Measurements from ENCODE around the gene NCAPD3. TPM values are rescaled to one million over a fixed set of nuclear protein-coding genes. Genes with fewer than 3 reads are reported as not detected.

The NCAPD3 gene
- total RNA-seq, 4 donors from 2014 or later: 6.2 to 9.6 (median 8.8) TPM

DNA sequence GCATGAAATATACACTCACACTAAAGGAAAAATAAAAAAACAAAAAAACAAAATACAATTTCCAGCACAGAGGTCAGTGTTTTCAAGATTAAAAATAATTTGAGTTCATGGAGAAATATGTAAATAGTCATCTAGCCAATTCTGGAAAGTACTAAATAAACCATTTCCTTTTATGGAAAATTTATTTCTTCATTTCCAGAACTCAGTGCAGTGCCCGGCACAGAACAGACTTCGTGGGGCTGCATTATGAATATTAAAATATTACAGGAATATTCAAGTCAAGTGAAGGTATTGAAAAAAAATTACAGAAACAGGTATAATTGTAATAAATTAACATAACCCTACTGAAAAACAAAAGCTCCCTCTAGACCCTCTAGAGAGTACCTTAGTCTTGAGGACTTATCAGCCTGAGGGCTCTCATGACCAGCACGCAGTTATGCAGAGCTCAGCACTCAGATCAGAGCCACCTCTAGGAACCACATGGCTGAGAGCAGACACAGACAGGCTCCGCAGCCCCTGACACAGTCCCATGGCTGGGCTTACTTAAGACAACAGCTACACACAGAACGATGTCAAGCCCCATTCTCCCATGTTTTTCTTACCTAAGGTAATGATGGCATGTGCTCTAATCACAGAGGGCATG, 45.6 kb downstream of the NCAPD3 start:
- intact Hi-C loops (cut with DNase I): no loop called here
- Histone ChIP-seq H3K27me3 (no peaks in the 10 kb centered on the region), H3K36me3 (peaks cover 6 to 82% (median 53%) of the 10 kb centered on the region in 4 donors), H3K4me1 (no peaks in the 10 kb centered on the region), H3K27ac (replicated peaks in 1 of 4) (no peak overlapping the region), H3K9me3 (no peaks in the 10 kb centered on the region), H3K4me3 (no peak overlapping the region)
- DNase-seq (ENCODE audit: extremely low spot score): no peak
- 75% methylated on average over 5 of the region's 5 CpGs for WGBS
- TF ChIP-seq POLR2A (IDR thresholded peaks at IDR 0.05; ENCODE audit: low read depth): no peak
- TF ChIP-seq EP300 (IDR thresholded peaks at IDR 0.05): no peak
- TF ChIP-seq POLR2AphosphoS5 (IDR thresholded peaks at IDR 0.05): no peak
- TF ChIP-seq, protein P1, sequence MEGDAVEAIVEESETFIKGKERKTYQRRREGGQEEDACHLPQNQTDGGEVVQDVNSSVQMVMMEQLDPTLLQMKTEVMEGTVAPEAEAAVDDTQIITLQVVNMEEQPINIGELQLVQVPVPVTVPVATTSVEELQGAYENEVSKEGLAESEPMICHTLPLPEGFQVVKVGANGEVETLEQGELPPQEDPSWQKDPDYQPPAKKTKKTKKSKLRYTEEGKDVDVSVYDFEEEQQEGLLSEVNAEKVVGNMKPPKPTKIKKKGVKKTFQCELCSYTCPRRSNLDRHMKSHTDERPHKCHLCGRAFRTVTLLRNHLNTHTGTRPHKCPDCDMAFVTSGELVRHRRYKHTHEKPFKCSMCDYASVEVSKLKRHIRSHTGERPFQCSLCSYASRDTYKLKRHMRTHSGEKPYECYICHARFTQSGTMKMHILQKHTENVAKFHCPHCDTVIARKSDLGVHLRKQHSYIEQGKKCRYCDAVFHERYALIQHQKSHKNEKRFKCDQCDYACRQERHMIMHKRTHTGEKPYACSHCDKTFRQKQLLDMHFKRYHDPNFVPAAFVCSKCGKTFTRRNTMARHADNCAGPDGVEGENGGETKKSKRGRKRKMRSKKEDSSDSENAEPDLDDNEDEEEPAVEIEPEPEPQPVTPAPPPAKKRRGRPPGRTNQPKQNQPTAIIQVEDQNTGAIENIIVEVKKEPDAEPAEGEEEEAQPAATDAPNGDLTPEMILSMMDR (IDR thresholded peaks at IDR 0.05): no peak

- TF ChIP-seq POLR2AphosphoS5 (IDR thresholded peaks at IDR 0.05) (no peak), POLR2A (IDR thresholded peaks at IDR 0.05; ENCODE audit: low read depth) (no peak), EP300 (IDR thresholded peaks at IDR 0.05) (no peak)
- TF ChIP-seq, protein P1 (IDR thresholded peaks at IDR 0.05): no peak
- Histone ChIP-seq H3K4me3 (no peak overlapping the region), H3K4me1 (no peaks in the 10 kb centered on the region), H3K9me3 (no peaks in the 10 kb centered on the region), H3K27me3 (no peaks in the 10 kb centered on the region), H3K36me3 (peaks cover 6 to 79% (median 56%) of the 10 kb centered on the region in 4 donors), H3K27ac (replicated peaks in 1 of 4) (no peak overlapping the region)
- 96% methylated on average over 13 of the region's 13 CpGs for WGBS
- no peak for DNase-seq (ENCODE audit: extremely low spot score)
- intact Hi-C loops (cut with DNase I): no loop called here
Measured at GRCh38 chr11:134176284-134176683, 47.5 kb downstream of the NCAPD3 start.

- no peak overlapping the region for H3K4me3 ChIP-seq
- H3K27me3 ChIP-seq: no peaks in the 10 kb centered on the region
- 96% methylated on average over 4 of the region's 5 CpGs for WGBS
- H3K4me1 ChIP-seq: no peaks in the 10 kb centered on the region
- no peak overlapping the region for H3K27ac ChIP-seq (replicated peaks in 1 of 4)
- no peak for TF ChIP-seq POLR2AphosphoS5 (IDR thresholded peaks at IDR 0.05)
- no peak for TF ChIP-seq POLR2A (IDR thresholded peaks at IDR 0.05; ENCODE audit: low read depth)
- no peak for TF ChIP-seq EP300 (IDR thresholded peaks at IDR 0.05)
- TF ChIP-seq, protein P1 (IDR thresholded peaks at IDR 0.05): no peak
- no peak for DNase-seq (ENCODE audit: extremely low spot score)
- intact Hi-C loops (cut with DNase I): no loop called here
- H3K36me3 ChIP-seq: peaks cover 6 to 79% (median 58%) of the 10 kb centered on the region in 4 donors
- no peaks in the 10 kb centered on the region for H3K9me3 ChIP-seq
Measured at GRCh38 chr11:134173296-134173695, 50.5 kb downstream of the NCAPD3 start.

DNA sequence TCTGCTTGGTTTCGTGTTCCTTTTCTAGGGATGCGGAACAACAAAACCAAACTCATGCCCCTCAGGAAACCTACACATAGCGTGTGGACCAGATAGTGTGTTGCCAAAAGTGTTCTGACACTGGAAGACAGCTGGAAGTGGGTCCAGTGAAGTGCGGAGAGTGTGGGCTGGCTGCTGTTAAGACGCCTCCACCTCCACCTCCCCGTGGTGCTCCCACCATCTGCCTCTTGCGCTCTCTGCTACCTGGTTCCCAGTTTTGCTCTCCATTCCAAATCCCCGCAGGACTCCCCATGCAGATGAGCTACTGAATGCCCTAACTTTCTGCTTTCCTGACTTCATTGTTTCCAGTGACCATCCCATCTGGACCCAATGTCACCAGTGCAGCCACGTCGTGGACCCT, 51.8 kb downstream of the NCAPD3 start:
- intact Hi-C loops (cut with DNase I): no loop called here
- Histone ChIP-seq H3K4me1 (no peaks in the 10 kb centered on the region), H3K9me3 (no peaks in the 10 kb centered on the region), H3K4me3 (no peak overlapping the region), H3K27ac (replicated peaks in 1 of 4) (no peak overlapping the region), H3K36me3 (peaks cover 6 to 76% (median 60%) of the 10 kb centered on the region in 4 donors), H3K27me3 (no peaks in the 10 kb centered on the region)
- WGBS: 96% methylated on average over 10 of the region's 10 CpGs
- TF ChIP-seq, protein P1 (IDR thresholded peaks at IDR 0.05): no peak
- TF ChIP-seq EP300 (IDR thresholded peaks at IDR 0.05) (no peak), POLR2A (IDR thresholded peaks at IDR 0.05; ENCODE audit: low read depth) (no peak), POLR2AphosphoS5 (IDR thresholded peaks at IDR 0.05) (no peak)
- no peak for DNase-seq (ENCODE audit: extremely low spot score)

DNA sequence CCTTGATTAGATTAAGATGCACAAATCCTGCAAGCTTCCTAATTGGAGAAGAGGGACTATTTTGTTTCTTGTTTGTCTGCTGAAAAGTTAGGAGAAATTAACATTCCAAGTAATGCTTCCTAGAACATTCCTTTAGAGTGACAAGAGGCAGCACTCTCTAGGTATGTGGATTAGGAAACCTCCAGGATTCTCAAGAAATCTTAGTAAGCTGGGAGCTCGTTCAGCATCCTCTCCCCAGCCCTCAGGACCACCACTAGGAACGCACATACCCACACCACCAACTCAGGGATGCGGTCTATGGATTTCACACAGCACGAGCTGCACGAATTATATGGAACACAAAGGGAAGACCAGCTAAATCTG, 52.9 kb downstream of the NCAPD3 start:
- H3K27me3 ChIP-seq: no peaks in the 10 kb centered on the region
- H3K4me3 ChIP-seq: no peak overlapping the region
- no peak for DNase-seq (ENCODE audit: extremely low spot score)
- H3K4me1 ChIP-seq: no peaks in the 10 kb centered on the region
- H3K36me3 ChIP-seq: peaks cover 6 to 68% (median 53%) of the 10 kb centered on the region in 4 donors
- H3K9me3 ChIP-seq: no peaks in the 10 kb centered on the region
- no peak overlapping the region for H3K27ac ChIP-seq (replicated peaks in 1 of 4)
- 100% methylated on average over 5 of the region's 5 CpGs for WGBS
- TF ChIP-seq POLR2AphosphoS5 (IDR thresholded peaks at IDR 0.05) (no peak), POLR2A (IDR thresholded peaks at IDR 0.05; ENCODE audit: low read depth) (no peak), EP300 (IDR thresholded peaks at IDR 0.05) (no peak)
- TF ChIP-seq, protein P1 (IDR thresholded peaks at IDR 0.05): no peak
- intact Hi-C loops (cut with DNase I): no loop called here

All from esophagus muscularis mucosa (tissue), 4 donors.